Naive thymus-derived CD8-positive, alpha-beta T cell (primary cell): ENCODE results near the gene FSD2. TPM values are rescaled to one million over a fixed set of nuclear protein-coding genes. Genes with fewer than 3 reads are reported as not detected.
"Not testable (repeated sequence)": the region's sequence is repeated elsewhere in the genome, so short reads cannot be mapped to it uniquely, and the experiment has no call there.

Source experiments
- ATAC-seq, 2 donors: fragments of 150-1000 bp; cut with Tn5 transposase in 1 of 2; sonication (Bioruptor Pico), chemical (Tn5 transposase) in 1 of 2; 1 replicate in 1 of 2; 2 replicates in 1 of 2; pipeline ENCODE4 v1.10.0; 2021; ENCODE audit warnings: mild to moderate bottlenecking in 2 of 2, moderate library complexity in 2 of 2
- POLR2A ChIA-PET: fragments of 350-600 bp; sonication (Branson Sonifier 250); formaldehyde crosslinking; loops from one replicate; lab custom pipeline; 2021; ENCODE audit warnings: antibody characterized with exemption; lab: Charles Lee
- DNase-seq, 10 donors: peaks; one replicate each; pipeline versions ENCODE4 v3.0.0 to v3.0.0-alpha.2; 2020 to 2022
- H3K27ac Mint-ChIP-seq, 10 donors: one replicate each; pipeline ENCODE4 v1.8.0; 2020 to 2022; ENCODE audit warnings: mild to moderate bottlenecking in 10 of 10, mixed read lengths in 10 of 10, moderate library complexity in 4 of 10, inconsistent platforms in 1 of 10
- H3K27me3 Mint-ChIP-seq, 5 donors: one replicate each; pipeline ENCODE4 v1.8.0; 2021 to 2022; ENCODE audit warnings: mixed read lengths in 5 of 5
- H3K36me3 Mint-ChIP-seq, 3 donors: one replicate each; pipeline ENCODE4 v1.8.0; 2020 to 2022; ENCODE audit warnings: mixed read lengths in 3 of 3, mild to moderate bottlenecking in 2 of 3, inconsistent platforms in 1 of 3
- H3K4me1 Mint-ChIP-seq, 4 donors: one replicate each; pipeline ENCODE4 v1.8.0; 2021 to 2022; ENCODE audit warnings: mixed read lengths in 4 of 4
- H3K4me3 Mint-ChIP-seq, 10 donors: one replicate each; pipeline ENCODE4 v1.8.0; 2020 to 2022; ENCODE audit warnings: mild to moderate bottlenecking in 10 of 10, mixed read lengths in 10 of 10, moderate library complexity in 6 of 10, inconsistent platforms in 1 of 10
- H3K9me3 Mint-ChIP-seq, 9 donors: one replicate each; pipeline ENCODE4 v1.8.0; 2020 to 2022; ENCODE audit warnings: mixed read lengths in 9 of 9, mild to moderate bottlenecking in 3 of 9, inconsistent platforms in 1 of 9, moderate library complexity in 1 of 9
- polyA plus RNA-seq, 3 donors: library from polyadenylated mRNA; unstranded; fragments of 300-500 nt; fragmentation: Illumina TruSeq; gene quantifications; one replicate each; pipeline ENCODE4 v1.2.3, GENCODE V29; 2021
- total RNA-seq, 8 experiments: library from RNA in 2 of 8; stranded (reverse) in 2 of 8; gene quantifications; one replicate each; pipeline ENCODE4 v1.2.3 and lab custom pipeline; 2021 to 2026

FSD2 gene
- total and polyA plus RNA-seq, 5 experiments from 2014 or later: 0.08 to 0.17 TPM; not detected in 3

DNA sequence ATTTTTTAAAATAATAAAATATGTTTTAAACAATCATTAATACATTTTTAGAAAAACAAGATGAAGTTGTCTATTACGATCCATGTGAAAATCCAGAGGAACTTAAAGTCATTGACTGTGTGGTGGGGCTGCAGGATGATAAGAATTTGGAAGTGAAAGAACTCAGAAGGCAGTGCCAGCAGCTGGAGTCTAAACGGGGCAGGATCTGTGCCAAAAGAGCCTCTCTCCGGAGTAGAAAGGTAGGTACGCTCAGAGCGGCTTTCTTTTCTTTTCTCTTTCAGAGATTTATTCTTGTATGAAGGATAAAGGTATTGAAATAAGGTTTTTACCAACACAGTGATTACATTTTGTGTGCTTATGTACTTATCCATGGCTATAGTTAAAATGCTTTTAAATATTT, 17.2 kb upstream of the FSD2 start:
- H3K36me3 Mint-ChIP-seq: peaks cover 5 to 89% (median 34%) of the 10 kb centered on the region in 3 donors
- H3K27me3 Mint-ChIP-seq: no peaks in the 10 kb centered on the region
- ATAC-seq (no peak), DNase-seq (no peak)
- H3K4me3 Mint-ChIP-seq: no peak overlapping the region
- H3K4me1 Mint-ChIP-seq: peaks cover 4 to 8% (median 5%) of the 10 kb centered on the region in 4 donors
- POLR2A ChIA-PET: no interaction called here
- H3K9me3 Mint-ChIP-seq: no peaks in the 10 kb centered on the region
- H3K27ac Mint-ChIP-seq: peak overlapping the region in 1 of 10 donors; percentile 25

DNA sequence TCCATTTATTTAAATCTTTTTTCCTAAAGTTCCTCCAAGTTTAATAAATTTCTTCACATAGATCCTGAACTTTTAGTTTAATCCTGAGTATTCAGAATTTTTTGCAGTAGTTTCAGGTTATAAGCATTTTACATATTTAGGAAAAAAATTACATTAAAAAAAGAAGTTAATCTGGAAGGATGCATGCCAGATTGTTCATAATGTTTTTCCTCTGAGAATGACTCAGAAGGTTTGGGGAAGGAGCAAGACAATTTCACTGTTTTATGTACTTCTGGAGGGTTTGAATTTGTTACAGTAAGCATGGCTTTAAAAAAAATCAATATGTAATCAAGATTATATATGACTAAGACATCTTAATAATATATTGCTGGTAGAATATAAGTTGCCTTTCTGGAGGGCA, 16.0 kb upstream of the FSD2 start:
- not testable (repeated sequence) for ATAC-seq, H3K27ac Mint-ChIP-seq, H3K4me3 Mint-ChIP-seq, DNase-seq, H3K27me3 Mint-ChIP-seq, H3K9me3 Mint-ChIP-seq
- H3K4me1 Mint-ChIP-seq: peaks cover 7 to 12% (median 8%) of the 10 kb centered on the region in 4 donors
- POLR2A ChIA-PET: interaction anchor here (0.6 kb wide), 1 partner anchor 77 kb away, joined by 3 read pairs; no protein-coding TSS in a partner anchor
- H3K36me3 Mint-ChIP-seq: peaks cover 8 to 87% (median 34%) of the 10 kb centered on the region in 3 donors

GRCh38 chr15:82821396-82821795, 15.5 kb upstream of the FSD2 start:
- H3K9me3 Mint-ChIP-seq, ATAC-seq, H3K4me3 Mint-ChIP-seq, POLR2A ChIA-PET, H3K27me3 Mint-ChIP-seq, DNase-seq: not testable (repeated sequence)
- Mint-ChIP-seq H3K36me3 (peaks cover 12 to 87% (median 34%) of the 10 kb centered on the region in 3 donors), H3K4me1 (peaks cover 8 to 16% (median 13%) of the 10 kb centered on the region in 4 donors), H3K27ac (peak overlapping the region in 3 of 10 donors; percentile 32 to 72 (median 33))

DNA sequence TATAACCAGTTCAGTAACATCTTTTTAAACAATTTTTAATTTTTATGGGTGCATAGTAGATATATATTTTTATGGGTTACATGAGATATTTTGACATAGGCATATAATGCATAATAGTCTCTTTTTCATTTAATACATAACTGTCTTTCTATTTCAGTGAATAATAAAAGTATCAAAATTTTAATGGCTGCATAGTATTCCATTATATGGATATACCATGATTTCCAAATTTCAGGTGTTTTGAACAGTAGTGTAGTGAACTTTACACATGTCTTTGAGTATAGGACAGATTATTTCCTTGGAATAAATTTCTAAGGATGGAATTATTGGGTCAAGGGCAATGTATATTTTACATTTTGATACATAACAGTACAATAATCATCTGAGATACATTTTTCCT, 14.3 kb upstream of the FSD2 start:
- H3K4me1 Mint-ChIP-seq: peaks cover 13 to 26% (median 22%) of the 10 kb centered on the region in 4 donors
- no peak for ATAC-seq
- no peak for DNase-seq
- no peak overlapping the region for H3K4me3 Mint-ChIP-seq
- POLR2A ChIA-PET: no interaction called here
- H3K36me3 Mint-ChIP-seq: peaks cover 12 to 88% (median 38%) of the 10 kb centered on the region in 3 donors
- H3K9me3 Mint-ChIP-seq: no peaks in the 10 kb centered on the region
- no peaks in the 10 kb centered on the region for H3K27me3 Mint-ChIP-seq
- H3K27ac Mint-ChIP-seq: no peak overlapping the region

DNA sequence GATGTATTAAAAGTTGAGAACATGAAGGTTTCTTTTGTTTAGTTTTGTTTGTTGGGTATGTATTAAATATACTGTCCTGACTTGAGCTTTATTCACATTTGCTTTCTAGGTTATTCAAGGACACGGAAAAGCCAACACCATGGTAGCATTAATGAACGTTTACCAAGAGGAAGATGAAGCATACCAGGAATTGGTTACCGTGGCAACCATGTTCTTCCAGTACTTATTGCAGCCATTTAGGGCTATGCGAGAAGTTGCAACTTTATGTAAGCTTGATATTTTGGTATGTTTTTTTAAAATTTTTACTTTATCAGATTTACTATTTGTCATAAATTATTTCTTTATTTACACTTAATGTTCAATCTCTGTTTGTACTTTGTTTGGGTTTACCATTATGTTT, 7.1 kb upstream of the FSD2 start:
- peaks cover 10 to 60% (median 27%) of the 10 kb centered on the region in 3 donors for H3K36me3 Mint-ChIP-seq
- H3K9me3 Mint-ChIP-seq: no peaks in the 10 kb centered on the region
- ATAC-seq (no peak), DNase-seq (peak in 1 of 10 donors; percentile 9)
- H3K27ac Mint-ChIP-seq: peak overlapping the region; percentile 89 to 100 (median 96)
- peaks cover 23 to 60% (median 55%) of the 10 kb centered on the region in 4 donors for H3K4me1 Mint-ChIP-seq
- H3K4me3 Mint-ChIP-seq: peak overlapping the region in 7 of 10 donors; percentile 36 to 99 (median 84)
- POLR2A ChIA-PET: interaction anchor here (1.0 kb wide), 1 partner anchor 63 kb away, joined by 5 read pairs; no protein-coding TSS in a partner anchor
- H3K27me3 Mint-ChIP-seq: no peaks in the 10 kb centered on the region

DNA sequence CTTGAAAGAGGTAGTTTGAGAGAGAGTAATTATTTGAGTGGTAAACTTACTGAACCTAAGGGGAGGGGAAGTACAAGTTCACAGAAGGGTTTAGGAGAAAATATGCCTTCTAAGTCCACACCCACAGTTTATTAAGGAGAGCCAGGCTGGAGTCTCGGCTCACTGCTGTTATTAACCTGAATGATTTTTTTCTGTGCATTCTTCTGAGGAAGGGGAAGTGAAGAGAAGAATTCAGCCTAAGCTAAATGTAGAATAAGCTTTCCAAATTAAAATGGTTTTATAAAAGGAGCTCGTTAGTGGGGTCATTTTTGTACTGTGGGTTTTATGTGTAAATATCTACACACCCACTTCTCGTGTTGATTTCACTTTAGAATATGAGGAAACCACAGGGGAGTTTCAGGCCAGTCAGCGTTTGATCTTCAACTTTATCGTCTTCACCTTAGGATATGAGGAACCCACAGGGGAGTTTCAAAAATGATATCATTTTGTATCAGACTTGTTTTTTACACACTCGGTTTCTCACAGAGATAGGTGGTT, 5.1 kb upstream of the FSD2 start:
- peaks cover 3 to 41% (median 20%) of the 10 kb centered on the region in 3 donors for H3K36me3 Mint-ChIP-seq
- H3K27ac Mint-ChIP-seq: peak overlapping the region; percentile 92 to 100 (median 96)
- no peaks in the 10 kb centered on the region for H3K27me3 Mint-ChIP-seq
- peaks cover 19 to 53% (median 46%) of the 10 kb centered on the region in 4 donors for H3K4me1 Mint-ChIP-seq
- ATAC-seq (peak in 1 of 2 donors; percentile 24), DNase-seq (peak in 9 of 10 donors; percentile 15 to 81 (median 64))
- H3K9me3 Mint-ChIP-seq: no peaks in the 10 kb centered on the region
- POLR2A ChIA-PET: interaction anchor here (1.3 to 4.1 kb wide), 7 partner anchors 61 to 271 kb away, joined by 3 to 35 read pairs (median 21); partner anchors contain the start of genes AP3B2, BTBD1, C15orf40 and RAMAC
- H3K4me3 Mint-ChIP-seq: peak overlapping the region; percentile 83 to 99 (median 94)

- H3K4me3 Mint-ChIP-seq: peak overlapping the region; percentile 83 to 99 (median 94)
- H3K9me3 Mint-ChIP-seq: no peaks in the 10 kb centered on the region
- peak overlapping the region; percentile 92 to 100 (median 96) for H3K27ac Mint-ChIP-seq
- POLR2A ChIA-PET: interaction anchor here (0.5 to 4.1 kb wide), 10 partner anchors 46 to 1923 kb away, joined by 3 to 35 read pairs (median 10); partner anchors contain the start of genes AP3B2, BTBD1, C15orf40 and RAMAC
- peaks cover 3 to 34% (median 13%) of the 10 kb centered on the region in 3 donors for H3K36me3 Mint-ChIP-seq
- H3K27me3 Mint-ChIP-seq: no peaks in the 10 kb centered on the region
- peak; percentile 11 to 31 for ATAC-seq
- peaks cover 15 to 53% (median 39%) of the 10 kb centered on the region in 4 donors for H3K4me1 Mint-ChIP-seq
- DNase-seq: peak in 9 of 10 donors; percentile 11 to 52 (median 37)
Measured at GRCh38 chr15:82810061-82810889, 4.4 kb upstream of the FSD2 start.

- peak within 1 kb of the TSS; percentile 83 to 99 (median 94) for H3K4me3 Mint-ChIP-seq
- peak; percentile 86 to 98 (median 95) for DNase-seq
- peak within 1 kb of the TSS; percentile 95 to 100 (median 96) for H3K27ac Mint-ChIP-seq
- no peaks in the 10 kb centered on the region for H3K9me3 Mint-ChIP-seq
- ATAC-seq: peak; percentile 93 to 94
- peaks cover 15 to 51% (median 36%) of the 10 kb centered on the region in 4 donors for H3K4me1 Mint-ChIP-seq
- no peaks in the 10 kb centered on the region for H3K27me3 Mint-ChIP-seq
- peaks cover 3 to 26% (median 10%) of the 10 kb centered on the region in 3 donors for H3K36me3 Mint-ChIP-seq
- POLR2A ChIA-PET: interaction anchor here (0.5 to 4.1 kb wide), 10 partner anchors 45 to 1924 kb away, joined by 3 to 35 read pairs (median 10); partner anchors contain the start of genes BTBD1, C15orf40, RAMAC and RPS17
Measured at GRCh38 chr15:82809308-82810060, 3.6 kb upstream of the FSD2 start, which contains the start of gene WHAMM. Gene WHAMM, plus strand, starts transcription at chr15:82809628. Its CDS starts 99 bp downstream, at chr15:82809727.

GRCh38 chr15:82808634-82809041, 2.8 kb upstream of the FSD2 start:
- ATAC-seq (no peak), DNase-seq (no peak)
- peaks cover 0 to 2% (median under 1%) of the 10 kb centered on the region in 5 donors for H3K27me3 Mint-ChIP-seq
- peaks cover 15 to 42% (median 32%) of the 10 kb centered on the region in 4 donors for H3K4me1 Mint-ChIP-seq
- H3K9me3 Mint-ChIP-seq: no peaks in the 10 kb centered on the region
- peaks cover 3 to 18% (median 7%) of the 10 kb centered on the region in 3 donors for H3K36me3 Mint-ChIP-seq
- peak overlapping the region; percentile 86 to 96 (median 92) for H3K27ac Mint-ChIP-seq
- H3K4me3 Mint-ChIP-seq: peak overlapping the region in 6 of 10 donors; percentile 77 to 94 (median 88)
- POLR2A ChIA-PET: interaction anchor here (0.5 to 4.1 kb wide), 6 partner anchors 12 to 268 kb away, joined by 3 to 32 read pairs (median 13); partner anchors contain the start of genes RAMAC and RPS17

DNA sequence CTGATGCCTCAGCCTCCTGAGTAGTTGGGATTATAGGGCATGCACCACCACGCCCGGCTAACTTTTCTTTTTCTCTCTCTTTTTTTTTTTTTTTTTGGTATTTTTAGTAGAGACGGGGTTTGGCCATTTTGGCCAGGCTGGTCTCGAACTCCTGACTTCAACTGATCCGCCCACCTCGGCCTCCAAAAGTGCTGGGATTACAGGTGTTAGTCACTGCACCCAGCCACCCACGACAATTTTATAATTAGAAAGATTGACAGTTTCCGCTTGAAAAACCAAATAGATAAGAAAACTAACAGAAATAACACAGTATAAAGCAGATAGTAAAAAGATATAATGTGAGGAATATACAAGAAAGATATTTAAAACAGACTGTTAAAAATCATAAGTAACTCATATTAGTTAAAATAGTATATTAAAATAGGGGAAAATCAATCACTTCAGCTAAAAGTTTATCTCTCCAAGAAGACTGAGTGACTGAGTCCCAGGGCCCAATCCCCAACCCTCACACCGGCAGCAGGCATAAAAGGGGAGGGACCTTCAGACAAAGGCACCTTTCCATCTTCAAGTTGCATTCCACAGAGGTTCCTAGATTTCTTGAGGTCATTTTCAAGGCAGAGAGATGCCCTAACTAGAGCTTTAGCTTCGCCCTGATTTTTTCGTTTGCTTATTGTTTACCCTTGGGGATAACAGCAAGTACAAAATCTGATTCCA, 2.2 kb upstream of the FSD2 start:
- no peaks in the 10 kb centered on the region for H3K9me3 Mint-ChIP-seq
- POLR2A ChIA-PET: interaction anchor here (0.6 to 4.1 kb wide), 5 partner anchors 61 to 268 kb away, joined by 3 to 23 read pairs (median 5); partner anchors contain the start of genes RAMAC and RPS17
- H3K36me3 Mint-ChIP-seq: peaks cover 3 to 14% (median 7%) of the 10 kb centered on the region in 3 donors
- H3K27ac Mint-ChIP-seq: peak overlapping the region in 5 of 10 donors; percentile 91 to 96 (median 95)
- peaks cover 15 to 39% (median 31%) of the 10 kb centered on the region in 4 donors for H3K4me1 Mint-ChIP-seq
- DNase-seq (no peak), ATAC-seq (no peak)
- peaks cover 0 to 6% (median 5%) of the 10 kb centered on the region in 5 donors for H3K27me3 Mint-ChIP-seq
- H3K4me3 Mint-ChIP-seq: peak overlapping the region in 3 of 10 donors; percentile 16 to 34 (median 25)

DNA sequence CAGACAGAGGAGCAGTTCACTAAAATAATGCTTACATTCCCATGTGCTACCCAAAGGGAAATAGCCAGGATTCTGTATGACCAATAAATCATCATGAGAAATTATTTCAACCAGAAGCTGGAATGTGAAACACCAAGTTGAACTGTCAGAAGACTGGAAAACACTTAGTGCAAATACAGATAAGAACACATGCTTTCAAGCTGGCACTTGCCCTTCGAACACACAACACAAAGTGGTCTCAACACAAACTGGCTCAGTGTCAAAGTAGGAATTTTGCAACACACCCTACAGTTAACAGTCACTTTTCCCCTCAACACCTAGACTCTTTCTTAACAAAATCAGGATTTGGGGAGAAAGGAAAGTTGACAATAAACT, 1.3 kb downstream of the FSD2 start:
- no peak overlapping the region for H3K27ac Mint-ChIP-seq
- ATAC-seq: no peak
- no peaks in the 10 kb centered on the region for H3K9me3 Mint-ChIP-seq
- POLR2A ChIA-PET: no interaction called here
- no peak overlapping the region for H3K4me3 Mint-ChIP-seq
- H3K27me3 Mint-ChIP-seq: peaks cover 9 to 25% (median 22%) of the 10 kb centered on the region in 5 donors
- peaks cover 5 to 20% (median 10%) of the 10 kb centered on the region in 4 donors for H3K4me1 Mint-ChIP-seq
- H3K36me3 Mint-ChIP-seq: no peaks in the 10 kb centered on the region
- DNase-seq: no peak
